ENCODE results near the gene LAD1.

The LAD1 gene, protein sequence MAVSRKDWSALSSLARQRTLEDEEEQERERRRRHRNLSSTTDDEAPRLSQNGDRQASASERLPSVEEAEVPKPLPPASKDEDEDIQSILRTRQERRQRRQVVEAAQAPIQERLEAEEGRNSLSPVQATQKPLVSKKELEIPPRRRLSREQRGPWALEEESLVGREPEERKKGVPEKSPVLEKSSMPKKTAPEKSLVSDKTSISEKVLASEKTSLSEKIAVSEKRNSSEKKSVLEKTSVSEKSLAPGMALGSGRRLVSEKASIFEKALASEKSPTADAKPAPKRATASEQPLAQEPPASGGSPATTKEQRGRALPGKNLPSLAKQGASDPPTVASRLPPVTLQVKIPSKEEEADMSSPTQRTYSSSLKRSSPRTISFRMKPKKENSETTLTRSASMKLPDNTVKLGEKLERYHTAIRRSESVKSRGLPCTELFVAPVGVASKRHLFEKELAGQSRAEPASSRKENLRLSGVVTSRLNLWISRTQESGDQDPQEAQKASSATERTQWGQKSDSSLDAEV

DNA sequence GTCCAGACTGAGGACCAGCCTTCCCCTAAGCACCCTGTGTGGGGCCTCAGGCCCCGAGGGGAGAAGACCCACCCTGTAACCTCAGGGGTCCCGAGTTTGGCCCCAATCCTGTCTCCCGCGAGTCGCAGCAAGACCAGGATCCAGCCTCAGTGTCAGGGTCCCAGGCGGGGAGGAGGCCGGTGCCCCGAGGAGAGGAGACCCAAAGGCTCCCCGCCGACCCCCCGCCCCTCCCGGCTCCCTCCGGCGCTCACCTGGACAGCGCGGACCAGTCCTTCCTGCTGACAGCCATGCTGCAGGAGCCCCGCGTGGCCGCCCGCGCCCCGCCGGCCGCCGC is at the start of gene LAD1:
Gene LAD1 (minus strand): TSS at position 307 of the 334 bp plus-strand sequence. CDS start 18 bp downstream, at position 289.
- DNase-seq, result no peak

DNA sequence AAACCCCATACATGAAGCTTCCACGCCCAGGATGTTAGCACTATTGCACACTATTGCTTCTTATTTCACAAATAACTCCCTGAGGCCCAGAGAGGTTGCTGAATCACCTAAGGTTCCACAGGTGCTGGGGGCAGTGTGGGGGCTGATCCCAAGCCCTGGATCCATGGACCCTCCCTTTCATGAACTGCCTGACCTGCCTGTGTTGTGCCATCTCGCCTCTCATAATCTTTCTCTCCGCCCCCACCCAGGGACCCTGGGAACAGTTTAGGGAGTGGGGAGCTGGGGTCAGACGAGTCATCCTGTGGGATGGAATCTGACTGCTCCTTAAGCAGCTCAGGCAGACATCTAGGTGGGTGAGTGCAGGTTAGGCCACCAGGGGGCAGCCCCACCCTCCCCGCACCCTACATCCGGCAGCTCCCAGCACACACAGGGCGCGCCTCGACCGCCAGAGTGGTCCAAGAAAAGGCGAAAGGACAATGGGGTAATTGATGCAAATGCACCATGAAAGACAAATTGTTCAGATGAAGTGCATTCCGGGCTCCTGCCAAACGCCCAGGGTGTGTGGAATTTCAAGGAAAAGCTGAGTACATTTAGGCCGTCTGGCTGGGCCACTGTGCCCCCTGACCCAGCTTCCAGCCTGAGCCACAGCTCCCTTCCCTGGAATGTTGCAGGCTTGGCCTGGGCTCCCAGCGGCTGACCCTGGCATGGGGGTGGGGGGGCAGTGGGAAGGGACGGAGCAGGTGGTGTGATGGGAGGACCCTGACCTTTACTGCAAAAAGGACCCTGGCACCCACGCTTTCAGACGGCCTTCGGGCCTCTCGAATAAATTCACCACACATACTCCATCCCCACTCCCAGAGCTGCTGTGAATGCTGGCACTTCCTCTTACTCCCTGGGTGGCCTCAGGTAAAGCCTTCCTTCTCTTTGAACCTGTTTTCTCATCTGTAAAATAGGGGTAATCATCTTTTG is 49.1 kb upstream of the LAD1 start:
- no peak for DNase-seq

DNA sequence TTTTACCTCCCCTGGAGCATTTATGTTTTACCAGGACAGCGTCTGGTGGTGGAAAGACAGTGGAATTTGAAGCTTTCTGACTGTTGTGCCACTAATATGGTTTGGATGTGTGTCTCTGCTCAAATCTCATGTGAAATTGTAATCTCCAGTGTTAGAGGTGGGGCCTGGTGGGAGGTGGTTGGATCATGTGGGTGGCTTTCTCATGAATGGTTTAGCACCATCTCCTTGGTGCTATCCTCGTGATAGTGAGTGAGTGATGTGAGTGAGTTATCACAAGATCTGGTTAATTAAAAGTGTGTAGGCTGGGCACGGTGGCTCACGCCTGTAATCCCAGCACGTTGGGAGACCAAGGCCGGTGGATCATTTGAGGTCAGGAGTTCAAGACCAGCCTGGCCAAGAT is 46.2 kb upstream of the LAD1 start:
- DNase-seq, result no peak

DNA sequence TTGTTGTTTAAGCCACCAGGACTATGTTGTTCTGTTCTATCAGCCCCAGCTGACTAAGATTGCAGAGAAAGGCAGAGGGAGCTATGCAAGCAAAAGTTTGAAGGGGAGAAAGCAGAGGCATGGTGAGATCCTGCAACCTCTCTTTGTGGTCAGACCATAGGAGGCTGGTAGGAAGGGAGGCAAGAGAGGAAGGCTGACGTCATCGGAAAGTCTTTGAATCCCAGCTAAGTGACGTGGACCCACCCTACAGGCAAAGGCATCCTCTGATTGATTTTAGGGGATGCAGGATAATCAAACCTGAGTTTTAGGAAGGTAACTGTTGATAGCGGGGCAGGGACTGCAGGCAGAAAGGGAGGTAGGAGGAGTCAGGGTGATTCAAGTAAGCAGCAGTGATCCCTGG is 45.7 kb upstream of the LAD1 start:
- no peak for DNase-seq

DNA sequence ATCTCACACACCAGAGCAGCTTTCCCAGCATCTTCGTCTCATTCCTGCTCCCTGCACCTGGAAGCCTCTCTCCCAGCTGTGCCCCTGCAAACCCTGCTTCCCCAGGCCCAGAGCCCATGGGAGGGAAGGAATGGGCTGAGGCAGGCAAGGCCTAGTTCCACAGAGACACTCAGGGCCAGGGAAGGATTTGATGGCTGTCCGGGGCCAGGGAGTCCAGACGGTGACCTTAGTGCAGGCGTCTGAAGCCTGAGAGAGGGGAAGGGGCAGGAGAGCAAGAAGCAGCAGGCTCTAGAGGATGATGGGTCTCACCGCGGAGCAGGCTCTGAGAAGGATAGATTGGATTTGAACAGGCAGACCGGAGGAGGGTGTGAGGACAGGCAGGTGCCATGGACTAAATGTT is 44.6 kb upstream of the LAD1 start:
- DNase-seq, result no peak

DNA sequence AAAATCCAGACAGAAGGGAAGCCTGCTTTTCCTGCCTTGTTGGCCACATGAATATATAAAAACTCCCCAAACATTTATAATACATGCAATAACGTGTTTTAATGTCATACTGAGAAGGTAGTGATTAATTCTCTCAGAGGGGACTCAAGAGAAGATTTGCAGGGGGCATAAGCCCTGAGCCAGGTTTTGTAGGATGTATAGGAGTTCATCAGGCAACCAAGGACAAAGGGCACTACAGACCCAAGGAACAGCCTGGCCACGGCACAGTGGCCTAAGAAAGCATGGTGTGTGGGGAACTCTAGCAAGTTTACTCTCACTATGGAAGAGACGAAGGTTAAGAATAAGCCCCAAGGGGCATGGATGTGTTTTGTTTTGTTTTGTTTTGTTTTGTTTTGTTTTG is 37.8 kb upstream of the LAD1 start:
- DNase-seq, result no peak

DNA sequence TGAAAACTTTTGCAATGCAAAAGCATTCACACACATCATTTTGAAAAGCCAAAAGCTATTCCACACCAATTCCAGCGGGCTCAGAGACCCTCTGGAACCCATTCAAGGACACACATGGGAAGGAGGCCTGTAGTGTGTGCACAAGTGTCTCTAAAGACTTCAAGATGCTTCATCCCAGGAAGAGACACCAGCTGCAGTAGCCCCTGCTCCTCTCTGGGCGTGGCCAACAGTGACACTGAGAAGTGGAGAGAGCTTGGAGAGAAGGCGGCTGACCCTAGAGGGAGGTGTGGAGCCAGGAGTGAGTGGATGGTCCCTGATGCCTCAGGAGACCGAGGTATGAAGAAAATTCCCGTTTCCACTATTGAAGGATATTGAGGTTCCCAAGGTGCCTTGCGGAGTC is 37.3 kb upstream of the LAD1 start:
- DNase-seq, result no peak

DNA sequence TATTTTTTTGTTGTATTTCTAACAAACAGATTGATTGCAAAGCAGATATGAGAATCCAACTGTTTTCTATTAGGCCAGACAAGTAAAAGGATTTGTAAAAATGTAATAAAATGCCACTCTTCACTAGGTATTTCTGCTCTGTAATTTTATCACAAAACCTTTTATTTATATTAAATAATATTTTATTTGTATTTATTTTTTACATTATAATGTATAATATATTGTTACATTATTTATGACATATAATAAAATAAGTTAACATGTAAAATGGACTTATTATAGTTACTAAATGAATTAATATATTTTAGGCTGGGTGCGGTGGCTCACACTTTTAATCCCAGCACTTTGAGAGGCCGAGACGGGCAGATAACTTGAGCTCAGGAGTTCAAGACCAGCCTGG is 35.1 kb upstream of the LAD1 start:
- DNase-seq, result no peak

DNA sequence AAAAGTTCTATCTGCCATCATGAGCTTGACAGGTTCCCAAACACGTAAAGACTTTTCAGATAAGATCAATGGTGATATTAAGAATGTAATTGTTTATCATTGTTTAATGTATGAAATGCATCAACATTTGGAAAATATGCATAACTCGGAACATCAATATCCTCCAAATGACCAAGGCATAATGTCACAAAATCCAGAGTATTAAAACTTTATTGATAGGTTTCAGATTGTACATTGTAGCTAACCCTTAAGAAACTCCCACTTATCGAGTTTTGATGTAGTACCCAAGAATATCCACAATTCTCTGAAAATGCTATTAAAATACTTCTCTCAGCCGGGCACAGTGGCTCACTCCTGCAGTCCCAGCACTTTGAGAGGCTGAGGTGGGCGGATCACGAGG is 34.5 kb upstream of the LAD1 start:
- no peak for DNase-seq

DNA sequence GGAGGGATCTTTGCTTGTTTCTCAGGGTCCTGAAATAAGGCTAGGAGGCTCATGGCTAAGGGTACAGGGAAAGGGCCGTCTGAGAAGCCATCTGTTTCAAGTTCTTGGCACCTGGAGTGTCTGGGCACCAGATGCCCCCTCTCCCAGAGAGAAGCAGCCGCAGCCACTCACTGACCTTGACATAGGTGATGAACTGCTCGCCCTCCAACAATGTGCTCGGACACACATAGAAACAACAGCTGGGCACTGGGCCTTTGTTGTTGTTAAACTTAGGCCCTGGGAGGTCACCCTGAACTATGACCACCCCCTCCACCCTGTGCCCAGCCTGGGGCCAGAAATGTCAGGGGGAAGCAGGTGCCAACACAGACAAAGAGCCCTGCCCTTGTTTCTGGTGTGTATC is 31.7 kb upstream of the LAD1 start:
- DNase-seq, result peak; percentile 58

DNA sequence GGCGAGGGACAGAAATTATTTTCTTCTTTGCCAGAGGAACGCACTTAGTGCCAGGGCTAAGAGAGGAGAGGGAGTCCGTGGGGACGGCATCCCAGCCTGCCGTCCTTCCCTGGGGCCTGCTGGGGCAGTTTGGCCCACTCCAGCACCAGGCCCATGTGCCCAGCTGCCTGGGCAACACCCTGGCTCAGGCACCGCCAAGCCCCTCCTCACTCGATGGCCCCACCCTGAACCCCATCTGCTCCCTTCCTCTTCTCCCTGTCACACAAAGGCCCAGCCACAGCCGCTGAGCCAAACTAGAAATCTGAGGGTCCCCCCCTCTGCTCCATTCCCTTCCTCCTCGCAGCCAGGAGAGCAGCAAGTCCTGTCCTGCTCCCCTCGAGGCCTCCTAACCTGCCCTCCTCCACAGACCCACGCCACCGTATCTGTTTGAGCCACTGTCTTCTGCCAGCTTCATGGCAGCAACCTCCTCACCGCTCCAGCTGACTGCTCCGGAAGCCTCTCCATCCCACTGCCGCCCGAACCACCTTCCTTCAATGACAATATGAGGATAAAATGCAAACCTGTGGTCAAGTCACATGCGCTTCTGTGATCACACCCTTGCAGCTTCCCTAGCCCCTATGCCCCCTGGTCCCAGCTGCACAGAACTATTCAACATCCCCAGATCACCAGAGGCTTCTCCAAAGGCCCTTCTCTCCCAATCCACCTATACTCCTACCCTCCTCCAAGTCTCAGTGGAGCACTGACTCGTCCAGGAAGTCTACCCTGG is 30.8 kb upstream of the LAD1 start:
- peak; percentile 66 for DNase-seq

DNA sequence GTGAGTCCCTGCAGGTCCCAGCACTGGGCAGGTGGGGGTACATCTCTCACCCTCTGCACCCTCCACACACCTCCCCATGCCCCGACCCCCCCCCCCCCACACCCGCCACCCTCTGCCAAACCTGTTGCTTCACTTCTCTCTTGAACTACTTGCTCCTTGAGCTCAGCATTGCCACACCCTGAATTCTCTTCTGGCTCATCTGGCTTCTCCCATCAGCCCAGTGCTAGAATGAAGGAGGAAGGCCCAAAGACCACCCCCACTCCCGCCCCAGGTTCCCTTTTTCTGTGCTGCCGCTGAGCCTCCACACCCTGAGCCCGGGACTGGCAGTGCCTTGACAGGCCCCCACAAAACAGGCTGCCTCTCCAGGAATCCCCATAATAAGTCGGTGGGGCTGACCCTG is 28.8 kb upstream of the LAD1 start:
- DNase-seq, result no peak

DNA sequence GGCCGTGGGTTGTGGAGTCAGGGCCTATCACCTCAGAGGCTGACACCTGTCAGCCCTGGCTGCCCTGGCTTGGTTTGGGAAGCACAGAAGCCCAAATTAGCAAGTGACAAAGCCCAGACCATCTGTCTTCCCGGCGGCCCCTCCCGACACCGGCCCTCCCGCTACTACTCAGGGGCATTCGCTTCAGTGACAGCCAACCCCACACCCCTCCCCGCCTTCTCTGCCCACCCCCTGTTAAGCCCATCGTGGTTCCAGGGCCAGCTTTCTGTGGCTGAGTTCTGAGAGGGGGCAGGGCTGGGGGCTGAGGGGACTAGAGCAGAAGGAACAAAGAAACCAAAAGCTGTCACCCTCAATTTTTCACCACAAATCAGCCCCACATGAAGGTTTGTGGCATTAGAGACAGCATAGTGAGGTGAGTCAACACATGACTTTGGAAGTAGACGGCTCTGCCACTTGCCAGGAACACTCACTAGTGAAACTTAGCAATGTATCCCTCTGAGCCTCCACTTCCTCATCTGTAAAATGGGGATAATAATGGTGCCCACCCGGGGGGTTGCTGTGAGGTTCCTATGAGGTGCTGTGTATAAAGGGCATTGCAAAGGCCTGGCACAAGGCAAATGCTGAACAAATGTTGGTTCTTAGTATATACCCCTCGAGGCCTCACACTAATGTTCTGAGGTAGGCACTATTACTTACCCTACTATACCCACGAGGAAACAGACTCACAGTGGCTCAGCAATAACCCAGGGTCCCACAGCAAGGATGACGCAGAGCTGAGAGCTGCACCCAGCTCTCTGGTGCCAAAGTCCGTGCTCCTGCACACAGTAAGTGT is 27.6 kb upstream of the LAD1 start:
- peak; percentile 87 for DNase-seq

DNA sequence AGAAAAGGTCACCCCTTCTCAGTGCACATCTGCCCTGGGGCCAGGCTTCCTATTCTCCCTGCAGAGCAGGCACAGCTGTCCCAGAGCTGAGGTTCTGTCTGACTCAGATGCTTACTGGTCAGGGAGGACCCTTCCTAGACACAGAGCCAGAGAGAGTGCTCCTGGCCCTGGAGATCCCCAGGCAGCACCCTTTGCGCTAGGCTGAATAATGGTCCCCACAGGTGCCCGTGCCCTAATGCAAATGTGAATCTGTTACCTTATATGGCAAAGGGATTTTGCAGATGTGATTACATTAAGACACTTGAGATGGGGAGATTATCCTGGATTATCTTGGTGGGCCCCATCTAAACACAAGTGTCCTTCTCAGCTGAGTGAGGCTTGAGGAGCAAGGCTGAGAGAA is 25.0 kb upstream of the LAD1 start:
- DNase-seq, result no peak

DNA sequence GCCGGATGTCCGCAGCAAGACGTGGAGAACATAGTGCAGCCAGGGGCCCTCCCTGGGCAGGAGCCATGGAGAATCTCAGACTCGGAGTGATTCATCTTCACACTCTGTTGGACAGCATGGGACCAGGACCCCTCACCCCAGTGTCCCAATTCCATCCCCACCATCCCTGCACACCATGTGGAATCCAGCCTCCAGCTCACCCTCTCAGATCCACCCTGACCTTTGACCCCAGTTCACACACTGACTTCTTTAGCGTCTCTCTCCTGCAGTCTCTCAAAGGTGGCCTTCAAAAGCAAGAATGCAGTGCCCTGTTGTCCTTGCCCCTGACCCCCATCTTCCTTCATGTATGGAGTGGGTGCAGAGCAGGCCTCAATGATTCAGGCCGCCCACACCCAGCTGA is 24.5 kb upstream of the LAD1 start:
- DNase-seq, result no peak

DNA sequence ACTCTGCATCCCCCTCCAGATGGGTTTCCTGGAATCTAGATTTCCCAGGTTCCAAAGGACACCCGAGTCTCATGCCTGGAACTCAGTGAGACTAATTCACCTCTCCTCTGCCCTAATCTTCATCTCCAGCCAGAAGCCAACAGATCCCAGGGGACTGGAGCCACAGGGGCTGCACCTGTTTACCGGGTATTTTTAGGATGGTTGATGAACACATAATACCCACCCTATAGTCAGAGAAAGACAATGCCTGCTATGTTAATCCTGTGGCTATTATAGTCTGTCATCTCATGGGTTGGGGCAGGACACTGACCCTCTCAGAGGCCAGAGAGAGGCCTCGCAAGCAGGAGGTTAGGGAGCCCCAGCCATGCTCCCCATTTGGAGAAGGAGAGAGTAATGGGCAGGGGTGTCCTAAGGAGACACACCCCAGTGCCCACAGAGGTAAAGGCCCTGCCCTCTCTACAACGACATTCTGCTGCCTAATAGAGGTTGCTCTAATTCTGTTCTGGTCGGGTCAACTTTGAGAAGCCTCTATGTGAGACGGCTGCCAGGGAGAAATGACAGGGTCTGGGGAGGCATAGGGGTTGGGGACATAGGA is 23.4 kb upstream of the LAD1 start:
- peak; percentile 70 for DNase-seq

DNA sequence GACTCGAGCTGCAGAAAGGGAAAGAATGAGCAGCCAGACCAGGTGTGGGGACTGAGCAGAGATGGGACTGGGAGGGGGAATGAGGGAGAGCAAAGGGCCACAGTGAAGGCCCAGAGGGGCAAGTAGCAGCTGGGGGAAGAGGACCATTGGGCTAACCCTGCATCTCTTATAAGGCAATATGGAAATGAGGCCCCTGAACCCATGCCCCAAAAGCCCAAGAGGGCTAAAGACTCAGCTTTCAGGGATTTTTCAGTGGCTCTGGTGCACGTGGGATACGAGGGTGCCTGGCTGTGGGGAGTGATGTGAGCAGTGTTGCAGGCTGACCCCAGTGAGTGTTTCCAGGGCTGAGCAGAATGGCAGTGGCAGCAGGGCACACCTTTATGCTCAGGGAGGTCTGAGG is 22.9 kb upstream of the LAD1 start:
- DNase-seq, result no peak

DNA sequence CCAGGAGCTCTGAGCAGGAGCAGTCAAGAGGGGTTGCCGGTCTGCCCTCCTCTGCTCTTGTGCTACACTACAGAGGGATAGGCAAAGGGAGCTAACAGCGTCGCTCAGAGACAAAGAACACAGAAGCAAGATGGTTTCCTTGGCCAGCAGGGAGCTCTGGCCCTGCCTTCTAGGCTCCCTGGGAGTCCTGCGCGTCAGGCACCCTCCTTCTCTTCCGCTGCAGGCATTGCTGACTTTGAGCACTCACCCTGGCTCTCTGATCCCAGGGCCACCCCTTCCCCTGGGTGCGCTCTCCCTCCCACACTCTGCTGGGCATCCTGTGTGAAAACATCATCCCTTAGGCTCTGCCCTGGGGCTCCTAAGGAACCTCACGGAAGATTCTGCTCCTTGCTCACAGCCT is 21.9 kb upstream of the LAD1 start:
- no peak for DNase-seq

DNA sequence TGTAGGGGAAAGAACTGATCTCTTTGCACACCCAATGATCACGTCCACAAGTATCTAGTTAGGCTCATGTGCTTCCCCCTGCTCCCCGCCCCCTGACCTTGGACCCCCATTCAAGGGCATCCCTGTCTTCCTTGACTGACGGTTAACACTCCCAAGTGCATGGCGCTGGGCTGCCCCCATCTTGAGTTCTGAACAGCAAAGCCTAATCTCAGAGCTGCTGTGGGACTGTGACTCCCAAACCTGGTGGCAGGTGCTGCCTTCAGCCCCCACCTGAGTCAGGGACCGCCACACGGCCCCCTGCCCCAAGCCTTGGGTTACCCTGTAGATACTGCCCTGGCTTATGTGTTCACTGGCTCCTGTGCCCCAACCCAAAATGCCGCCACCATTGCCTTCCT is 21.5 kb upstream of the LAD1 start:
- no peak for DNase-seq

DNA sequence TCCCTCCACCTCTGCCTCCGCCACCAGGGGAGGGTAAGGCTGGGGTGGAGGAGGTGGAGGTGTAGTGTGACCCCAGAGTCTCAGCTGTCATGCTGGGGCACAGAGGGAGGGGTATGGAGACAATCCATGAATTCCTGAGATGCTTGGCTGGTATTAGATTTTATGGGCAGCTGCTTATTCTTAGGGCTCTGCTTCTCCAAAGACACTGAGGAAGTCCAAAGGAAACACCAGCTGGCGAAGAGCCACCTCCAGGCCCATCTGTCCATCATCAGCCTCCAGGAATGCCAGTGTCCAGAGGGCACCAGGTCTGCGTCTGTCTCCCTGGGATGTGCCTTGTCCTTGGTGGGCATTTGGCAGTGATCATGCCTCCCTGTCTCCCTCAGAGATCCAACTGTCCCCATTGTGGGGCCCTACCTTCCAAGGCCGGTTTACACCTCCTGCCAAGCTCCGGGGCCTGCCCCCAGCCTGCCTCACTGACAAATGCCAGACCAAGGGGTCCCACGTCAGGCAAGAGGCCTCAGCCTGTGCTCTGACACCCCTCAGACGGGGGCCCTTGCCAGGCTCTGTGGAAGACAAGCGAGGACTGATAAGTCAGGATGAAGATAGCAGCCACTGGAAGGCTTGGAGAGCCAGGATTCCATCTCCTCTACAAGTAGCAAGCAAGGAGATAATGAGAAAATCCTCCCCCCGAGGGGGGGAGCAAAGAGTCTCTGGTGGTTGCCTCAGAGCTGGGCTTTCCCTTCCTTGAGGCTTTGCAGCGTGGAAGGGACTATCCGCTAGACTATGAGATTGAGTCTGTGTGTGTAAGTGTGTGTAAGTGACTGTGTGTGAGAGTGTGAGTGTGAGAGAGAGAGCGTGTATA is 20.9 kb upstream of the LAD1 start:
- no peak for DNase-seq

DNA sequence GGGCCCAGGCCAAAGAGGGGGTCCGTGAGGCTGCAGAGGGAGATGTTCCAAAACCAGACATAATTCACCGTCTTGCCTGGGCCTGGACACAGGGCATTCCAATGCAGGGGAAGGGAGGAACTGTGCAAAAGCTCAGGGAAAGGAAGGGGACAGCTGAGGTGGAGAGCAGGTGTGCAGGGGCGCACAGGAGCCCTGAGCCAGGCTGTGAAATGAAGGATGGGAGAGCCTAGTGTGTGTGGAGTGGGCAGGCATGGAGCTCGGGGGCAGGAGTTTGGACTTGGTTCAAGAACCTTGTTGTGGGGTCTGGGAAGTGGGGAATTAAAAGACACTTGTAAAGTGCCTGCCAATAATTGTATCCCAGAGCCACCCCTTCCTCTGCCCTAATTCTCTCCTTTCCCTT is 20.1 kb upstream of the LAD1 start:
- no peak for DNase-seq

All from NCI-H2171 treated with DMSO at 0.1 percent for 48 hours (cell line).